UCSD-AML1 (cell line): Measurements from ENCODE around the gene SSR3.
"Not testable (repeated sequence)": the region's sequence is repeated elsewhere in the genome, so short reads cannot be mapped to it uniquely, and the experiment has no call there.

ENCODE experiments used
- DNase-seq: peaks from one replicate; lab custom pipeline; 2025; ENCODE audit not compliant: unreplicated experiment; lab: John Stamatoyannopoulos, UW

Gene SSR3

DNA sequence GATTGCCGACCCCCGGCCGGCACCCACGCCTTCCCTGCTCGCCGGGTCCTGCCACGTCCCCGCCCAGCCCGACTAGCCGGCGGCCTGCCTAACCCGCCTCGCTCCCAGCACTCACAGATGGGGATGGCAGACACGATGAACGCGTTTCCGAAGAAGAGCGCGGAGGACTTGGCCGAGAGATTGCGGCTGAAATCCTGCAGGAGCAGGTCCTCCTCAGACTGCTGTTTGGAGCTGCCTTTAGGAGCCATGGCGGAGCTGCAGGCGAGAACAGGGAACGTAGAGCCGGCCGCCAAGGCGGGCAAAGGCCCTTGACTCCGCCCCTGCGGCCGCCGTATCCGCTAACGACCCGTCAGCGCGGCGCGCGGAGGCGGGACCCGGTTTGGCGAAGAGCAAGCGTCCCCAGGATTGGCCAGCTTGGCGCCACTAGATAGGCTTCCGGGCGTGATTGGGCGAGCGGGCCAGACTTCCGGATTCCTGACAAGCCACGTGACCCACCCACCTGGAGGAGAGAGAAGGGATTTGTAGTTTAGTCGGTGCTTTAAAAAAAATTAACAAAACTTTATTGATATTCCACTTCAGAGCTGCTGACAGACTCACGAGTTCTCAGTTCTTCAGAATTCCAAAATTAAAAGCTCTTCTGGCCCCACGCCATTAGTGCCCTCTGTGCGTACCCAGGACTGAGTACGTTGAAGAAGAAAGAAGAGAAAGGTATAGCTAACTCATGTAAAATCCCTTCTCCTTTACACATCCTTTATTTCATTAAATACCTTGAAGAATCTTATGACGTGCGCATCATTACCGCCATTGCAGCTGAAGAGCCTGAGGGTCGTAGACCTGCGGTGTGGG lies at the start of gene SSR3:
Gene SSR3 (minus strand): TSS at position 276 of the 846 bp plus-strand sequence. CDS start 28 bp downstream, at position 248.
- peak; percentile 98 for DNase-seq

DNA sequence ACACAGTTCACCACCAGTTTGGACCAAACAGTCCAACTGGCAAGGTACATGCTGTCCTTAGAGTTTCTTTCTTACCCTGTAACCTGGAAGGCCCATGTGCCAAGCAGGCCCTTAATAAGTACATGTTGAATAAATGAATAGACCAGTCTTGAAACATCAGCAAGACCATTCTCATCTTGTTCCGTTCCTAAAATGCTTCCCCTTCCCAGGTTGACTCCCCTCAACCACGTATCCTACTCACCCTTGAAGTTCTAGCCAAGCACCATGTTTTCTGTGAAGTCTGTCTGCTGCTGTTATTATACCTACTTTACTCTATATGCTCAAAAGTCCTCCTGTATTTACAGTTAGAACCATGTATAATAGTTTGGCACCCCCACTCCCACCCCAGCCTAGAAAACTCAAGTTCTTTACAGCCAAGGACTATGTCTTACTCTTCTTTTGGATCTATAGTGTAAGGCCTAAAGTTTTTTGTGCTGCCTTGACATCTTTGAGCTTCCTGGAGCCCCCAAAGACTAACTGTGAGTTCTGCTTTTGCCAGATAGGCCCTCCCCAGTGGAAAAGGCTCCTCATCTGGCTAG lies 49.2 kb upstream of the SSR3 start:
- no peak for DNase-seq

DNA sequence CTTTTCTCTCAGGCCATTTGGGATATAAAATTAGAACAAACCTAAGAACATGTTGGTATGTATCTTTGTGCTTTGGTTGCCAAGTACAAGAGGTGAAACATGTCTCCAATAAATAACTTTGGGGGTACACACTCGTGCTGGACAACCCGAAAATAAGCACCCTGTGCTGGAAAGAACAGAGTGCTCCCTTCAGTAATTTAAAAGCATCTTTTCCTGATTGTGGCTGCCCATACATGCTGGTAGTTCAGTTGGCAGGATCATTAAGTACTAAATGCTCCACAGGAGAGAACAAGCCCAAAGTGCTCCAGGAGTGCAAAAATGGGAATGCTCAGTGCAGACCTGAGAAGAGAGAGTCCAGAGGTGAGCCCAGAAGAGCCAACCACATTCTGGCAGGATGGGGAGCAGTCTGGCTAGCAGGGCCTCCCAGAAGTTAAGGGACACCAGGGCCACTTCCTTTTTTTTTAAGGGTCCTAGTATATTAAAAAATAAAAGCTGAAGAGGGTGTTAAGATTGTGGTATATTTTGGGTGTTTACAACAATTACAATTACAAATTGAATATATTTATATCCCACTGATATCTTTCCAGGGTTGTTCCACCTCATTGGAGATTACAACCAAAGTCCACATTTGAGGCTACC lies 48.6 kb upstream of the SSR3 start:
- DNase-seq, result no peak

DNA sequence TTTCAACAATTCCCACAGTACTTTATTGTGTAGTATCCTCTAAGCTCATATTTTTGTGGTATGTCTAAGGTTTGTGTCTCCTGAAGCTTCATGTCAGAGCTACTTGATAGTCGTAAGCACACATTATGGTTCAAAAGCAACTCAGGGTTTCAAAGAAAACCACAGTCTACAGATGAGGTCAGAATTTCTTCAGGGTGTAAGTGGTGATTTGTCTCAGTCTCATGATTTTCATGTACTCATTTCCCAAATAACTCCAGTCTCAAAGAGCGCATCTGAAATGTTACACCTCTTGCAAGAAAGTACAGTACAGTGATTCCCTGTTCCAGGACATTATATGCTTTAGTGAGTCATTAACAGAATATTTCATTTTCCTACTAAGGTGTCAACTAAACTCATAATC lies 47.5 kb upstream of the SSR3 start:
- no peak for DNase-seq

DNA sequence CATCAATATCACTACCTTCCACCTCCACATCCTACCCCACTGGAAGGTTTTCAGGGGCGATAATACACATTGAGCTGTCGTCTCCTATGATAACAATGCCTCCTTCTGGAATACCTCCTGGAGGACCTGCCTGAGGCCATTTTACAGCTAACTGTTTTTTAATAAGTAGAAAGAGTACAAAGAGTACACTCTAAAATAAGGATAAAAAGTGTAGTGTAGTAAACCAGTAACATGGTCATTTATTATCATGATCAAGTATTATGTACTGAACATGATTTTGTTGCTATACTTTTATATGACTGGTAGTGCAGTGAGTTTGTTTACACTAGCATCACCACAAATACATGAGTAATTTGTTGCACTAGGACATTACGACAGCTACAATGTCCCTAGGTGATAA lies 46.6 kb upstream of the SSR3 start:
- no peak for DNase-seq

DNA sequence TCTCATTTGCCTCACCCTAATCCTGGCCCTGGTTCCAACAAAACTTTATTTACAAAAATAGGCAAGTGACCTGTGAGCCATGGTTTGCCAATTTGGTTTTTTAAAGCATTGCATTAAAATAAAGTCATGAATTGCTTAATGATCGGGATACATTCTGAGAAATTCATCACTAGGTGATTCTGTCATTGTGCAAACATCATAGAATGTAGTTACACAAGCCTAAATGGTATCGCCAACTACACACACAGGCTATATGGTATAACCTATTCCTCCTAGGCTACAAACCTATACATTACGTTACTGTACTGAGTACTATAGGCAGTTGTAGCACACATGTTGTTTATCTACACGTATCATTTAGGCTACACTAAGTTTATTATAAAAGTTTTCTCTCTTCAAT lies 45.9 kb upstream of the SSR3 start:
- no peak for DNase-seq

DNA sequence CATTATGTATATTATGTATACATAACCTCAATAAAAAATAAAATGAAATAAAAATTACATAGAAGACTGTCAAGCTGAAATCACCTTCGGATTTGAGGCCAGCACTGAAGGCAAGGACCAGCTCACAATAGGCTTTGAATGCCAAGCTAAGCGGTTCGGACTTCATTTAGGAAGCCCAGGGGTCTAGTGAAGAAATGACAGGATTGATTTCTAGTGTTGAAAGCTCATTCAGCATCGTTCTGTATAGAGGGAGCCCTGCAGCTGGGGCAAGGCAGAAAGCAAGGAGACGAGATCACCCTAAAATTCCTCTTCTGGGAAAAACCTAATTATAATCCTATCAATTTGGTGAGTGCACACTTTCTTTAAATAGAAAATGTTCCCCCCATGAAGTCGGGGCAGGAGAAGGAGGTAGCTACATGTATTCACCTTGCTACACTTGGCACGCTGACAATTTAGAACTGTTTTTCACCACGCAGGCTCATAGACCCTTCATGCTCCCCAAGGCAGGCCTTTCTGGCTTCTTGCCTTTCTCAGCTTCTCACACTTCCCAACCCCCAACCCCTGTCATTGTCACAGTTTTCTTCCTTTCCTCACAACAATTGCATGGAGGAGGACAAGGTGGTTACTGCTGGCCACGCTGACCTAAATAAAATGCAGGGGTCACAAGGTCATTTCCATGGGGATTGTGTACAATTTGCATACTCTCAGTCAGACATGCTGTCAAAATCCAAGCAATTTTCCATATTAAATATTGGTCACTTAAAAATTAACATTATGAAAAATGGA lies 44.4 kb upstream of the SSR3 start:
- DNase-seq, result no peak

DNA sequence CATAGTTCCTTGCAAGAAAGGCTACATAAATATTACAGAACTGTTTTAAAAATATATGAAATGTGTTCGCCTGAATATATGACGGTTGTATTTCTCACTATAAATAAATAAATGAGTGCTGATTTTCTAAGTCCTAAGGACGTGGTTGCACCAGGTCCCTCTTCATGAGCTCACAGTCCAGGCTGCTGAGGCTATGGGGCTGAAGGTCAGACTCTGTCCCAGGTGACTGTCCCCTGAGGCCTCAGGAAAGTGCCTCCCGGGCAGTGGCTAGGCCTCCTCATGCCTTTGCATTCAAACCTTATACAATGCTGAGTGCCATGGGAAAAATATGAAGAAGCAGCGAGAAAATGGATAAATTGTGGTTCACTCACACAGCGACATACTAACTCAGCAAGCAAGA lies 43.5 kb upstream of the SSR3 start:
- no peak for DNase-seq

DNA sequence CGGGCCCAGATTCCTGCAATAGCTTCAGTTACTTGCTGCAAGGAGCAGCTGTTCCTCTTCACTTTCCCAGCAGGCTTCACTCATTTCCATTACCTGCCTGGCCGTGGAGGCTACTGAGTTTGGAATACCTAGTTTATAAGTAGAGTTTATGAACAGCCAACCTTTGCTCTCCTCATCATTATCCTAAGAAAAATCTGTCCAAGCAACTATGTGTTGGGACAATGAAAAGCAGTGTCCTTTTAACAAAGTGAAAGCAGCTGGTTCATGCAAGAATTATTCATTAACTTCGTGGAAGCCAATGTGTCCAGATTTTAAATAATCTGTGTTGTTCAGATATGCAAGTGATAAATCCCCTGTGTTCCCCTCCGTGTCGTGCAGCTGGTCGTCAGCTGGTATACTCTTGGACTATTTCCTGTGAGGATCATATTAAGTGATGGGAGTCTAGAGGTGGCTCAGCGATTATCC lies 39.3 kb upstream of the SSR3 start:
- no peak for DNase-seq

DNA sequence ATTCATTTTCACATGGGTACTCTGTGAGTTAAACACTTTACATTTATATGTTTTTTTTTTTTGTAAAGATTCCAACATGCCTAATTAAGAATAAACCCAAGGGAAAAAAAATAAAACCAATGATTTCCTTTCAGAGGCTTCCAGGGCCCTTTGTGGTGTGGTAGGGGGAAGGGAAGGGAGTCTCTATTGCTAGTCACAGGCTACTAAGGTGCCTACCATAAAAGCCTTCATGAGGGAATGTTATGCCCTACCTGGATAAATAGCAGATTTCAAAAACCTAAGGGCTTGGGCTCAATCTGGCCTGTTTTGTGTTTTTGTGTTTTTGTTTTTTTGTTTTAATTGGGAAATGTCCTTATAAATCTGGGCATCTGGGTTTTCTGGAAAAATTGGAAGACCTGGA lies 38.9 kb upstream of the SSR3 start:
- no peak for DNase-seq

DNA sequence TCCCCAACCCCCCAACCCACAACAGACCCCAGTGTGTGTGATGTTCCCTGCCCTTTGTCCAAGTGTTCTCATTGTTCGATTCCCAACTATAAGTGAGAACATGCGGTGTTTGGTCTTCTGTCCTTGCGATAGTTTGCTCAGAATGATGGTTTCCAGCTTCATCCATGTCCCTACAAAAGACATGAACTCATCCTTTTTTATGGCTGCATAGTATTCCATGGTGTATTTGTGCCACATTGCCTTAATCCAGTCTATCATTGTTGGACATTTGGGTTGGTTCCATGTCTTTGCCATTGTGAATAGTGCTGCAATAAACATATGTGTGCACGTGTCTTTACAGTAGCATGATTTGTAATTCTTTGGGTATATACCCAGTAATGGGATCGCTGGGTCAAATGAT lies 34.9 kb upstream of the SSR3 start:
- not testable (repeated sequence) for DNase-seq

DNA sequence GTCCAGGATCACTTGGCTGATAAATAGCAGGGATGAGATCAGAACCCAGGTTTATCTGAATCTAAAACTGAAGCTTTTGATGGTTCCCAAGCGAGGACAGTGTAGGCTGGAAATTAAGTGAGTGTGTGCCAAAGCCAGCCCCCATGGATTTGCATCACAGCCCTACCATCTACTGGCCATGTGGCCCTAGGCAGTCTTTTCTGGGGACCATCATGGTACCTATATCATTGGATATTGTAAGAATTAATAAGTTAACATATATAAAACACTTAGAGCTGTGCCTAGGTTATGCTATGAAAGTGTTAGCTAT lies 32.8 kb upstream of the SSR3 start:
- DNase-seq, result no peak

DNA sequence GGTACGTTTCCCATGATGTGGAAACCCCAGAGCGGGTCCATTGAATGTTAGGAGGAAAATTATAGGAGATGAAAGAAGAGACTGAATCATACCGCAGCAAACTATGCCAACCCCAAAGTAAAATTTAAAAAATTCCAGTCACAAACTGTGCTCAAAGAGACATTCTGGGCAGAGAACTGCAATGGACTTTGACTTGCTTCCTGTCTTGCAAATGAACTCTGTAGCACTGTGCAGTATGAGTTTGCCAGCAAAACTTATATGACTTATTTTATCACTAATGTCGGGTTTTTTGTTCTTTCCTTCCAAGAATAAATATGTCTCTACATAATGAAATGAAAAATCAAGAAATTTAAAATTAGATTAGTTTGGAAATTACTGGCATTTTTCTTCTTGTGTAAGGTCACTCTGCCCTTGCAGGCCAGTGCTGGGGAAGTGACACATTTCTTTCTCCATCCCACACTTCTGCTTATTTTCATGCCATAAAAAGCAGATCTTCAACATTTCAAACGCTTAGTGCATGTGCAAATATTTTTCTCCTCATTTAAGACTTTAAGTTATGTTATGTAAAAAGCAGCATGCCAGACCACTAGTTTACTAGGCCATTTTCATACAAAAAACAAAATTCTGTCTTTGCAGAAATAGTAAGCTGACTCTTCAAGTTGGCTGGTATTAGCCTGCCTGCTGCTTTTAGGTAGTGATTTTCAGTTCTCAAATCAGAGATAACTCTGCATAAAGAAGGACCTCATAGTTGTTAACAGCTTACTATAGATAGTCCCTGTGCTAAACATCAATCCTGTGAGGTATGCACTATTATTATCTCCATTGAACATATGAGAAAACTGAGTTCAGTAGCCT lies 32.2 kb upstream of the SSR3 start:
- DNase-seq, result no peak

DNA sequence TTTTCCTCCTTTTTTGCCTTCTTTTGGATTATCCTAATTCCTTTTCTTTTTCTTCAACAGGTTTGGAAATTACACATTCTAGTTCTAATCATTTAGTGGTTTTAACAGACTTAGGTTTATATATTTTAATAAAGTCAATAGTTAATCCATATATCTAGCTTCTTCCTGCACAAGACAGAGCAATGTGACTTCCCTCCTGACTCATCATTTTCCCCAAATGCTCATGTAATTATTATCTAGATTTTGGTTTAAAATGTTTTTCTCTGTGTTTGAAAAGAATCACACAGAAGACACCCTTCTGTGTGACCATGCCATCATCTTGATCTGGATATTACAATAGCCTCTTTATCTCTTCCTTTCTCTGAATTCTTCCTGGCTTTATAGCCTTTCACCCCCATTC lies 28.6 kb upstream of the SSR3 start:
- DNase-seq, result no peak

DNA sequence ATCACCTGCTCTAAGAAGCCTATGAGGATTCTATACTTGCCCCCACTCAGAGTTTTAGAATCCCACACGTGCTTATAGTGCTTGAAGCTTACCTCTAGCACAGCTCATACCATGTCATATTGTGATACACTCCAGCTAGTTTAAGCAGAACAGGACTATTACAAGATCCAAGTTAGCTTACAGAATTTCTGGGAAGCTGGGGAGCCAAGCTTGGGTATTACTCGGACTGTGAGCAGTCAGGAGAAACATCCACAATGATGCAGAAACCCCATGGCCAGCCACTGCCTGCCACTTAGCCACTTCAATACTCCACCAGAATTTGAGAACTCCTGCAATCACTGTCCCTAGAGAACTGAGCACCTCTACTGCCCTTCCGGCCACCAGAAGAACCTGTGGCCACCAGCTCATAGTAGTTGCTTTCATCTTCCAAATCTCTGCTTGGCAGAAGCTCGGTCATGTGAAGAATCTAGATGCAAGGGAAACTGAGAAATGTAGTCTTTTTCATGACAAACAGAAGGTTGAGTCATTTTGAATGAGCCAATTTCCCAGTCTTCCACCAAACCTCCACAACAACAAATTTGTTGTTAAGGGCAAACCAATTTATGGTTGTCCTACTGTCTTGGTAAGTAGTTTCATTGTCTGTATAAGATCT lies 27.7 kb upstream of the SSR3 start:
- DNase-seq, result no peak

DNA sequence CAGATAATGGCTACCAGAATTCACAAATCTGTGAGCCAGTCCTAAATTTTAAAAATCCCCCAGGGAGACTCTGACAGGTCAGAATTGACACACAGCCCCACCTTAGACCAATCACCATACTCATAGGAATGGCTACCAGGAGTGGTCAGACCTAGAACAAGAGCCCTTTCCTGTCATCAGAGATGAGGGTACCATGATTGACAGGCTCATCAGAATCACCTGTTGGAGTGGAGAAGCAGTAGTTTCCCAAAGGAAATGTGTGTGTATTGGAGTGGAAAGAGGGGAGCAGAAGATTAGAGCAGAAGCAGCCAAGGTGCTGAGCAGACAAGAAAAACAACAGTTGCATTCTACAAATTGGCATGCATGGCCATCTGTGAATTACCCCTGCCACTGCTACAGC lies 27.0 kb upstream of the SSR3 start:
- no peak for DNase-seq

DNA sequence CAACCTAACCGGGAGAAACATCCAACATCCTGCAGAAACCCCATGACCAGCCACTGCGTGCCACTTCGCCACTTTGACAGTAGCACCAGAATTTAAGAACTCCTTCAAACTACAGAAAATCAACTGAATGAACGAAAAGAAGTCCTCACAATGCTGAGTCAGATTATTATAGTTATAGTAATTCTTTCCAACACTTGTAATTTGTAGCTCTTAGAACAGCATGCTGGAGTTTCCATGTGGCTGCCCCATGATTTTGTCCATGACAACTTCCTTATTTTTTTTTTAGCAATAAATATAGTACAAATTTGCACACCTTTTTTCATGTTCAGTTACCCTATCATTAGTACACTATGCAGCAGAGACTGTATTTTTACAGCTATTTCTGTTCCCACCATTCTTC lies 26.1 kb upstream of the SSR3 start:
- DNase-seq, result no peak

DNA sequence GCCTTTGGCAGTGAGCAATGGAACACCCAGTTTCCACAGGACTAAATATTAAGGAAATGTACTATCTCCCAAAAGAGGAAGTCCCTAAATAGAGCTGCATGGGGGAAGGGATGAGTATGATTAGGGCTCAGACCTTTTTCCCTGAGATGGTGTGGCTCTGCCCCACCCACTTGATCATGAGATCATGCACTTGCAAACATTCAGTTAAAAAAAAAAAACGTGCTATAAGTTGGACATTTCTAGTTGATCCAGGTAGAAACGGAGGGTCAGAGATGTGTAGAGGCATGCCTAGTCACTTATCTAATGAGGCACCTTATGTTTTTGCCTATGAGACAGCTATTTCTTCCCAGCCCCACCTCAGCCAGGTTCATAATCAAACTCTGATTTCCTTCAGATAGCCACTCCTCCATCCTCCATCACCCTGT lies 24.5 kb upstream of the SSR3 start:
- peak; percentile 37 for DNase-seq

DNA sequence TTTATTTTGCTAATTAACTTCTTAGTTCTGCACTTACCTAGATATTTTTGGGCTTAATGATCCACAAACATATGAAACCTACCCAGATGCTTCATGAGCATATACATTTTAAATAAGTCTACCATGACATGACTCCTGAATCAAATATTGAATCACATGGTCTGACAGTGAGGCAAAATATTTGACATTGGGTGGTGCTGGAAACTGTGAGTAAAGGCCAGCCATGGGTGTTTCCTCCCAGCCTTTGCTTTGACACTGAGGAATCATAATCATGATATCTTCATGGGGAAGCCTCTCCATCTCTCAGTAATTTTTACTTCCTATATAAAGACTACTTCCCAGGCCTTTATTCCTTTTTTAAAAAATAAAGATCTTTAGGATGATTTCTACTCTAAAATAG lies 22.8 kb upstream of the SSR3 start:
- DNase-seq, result no peak

DNA sequence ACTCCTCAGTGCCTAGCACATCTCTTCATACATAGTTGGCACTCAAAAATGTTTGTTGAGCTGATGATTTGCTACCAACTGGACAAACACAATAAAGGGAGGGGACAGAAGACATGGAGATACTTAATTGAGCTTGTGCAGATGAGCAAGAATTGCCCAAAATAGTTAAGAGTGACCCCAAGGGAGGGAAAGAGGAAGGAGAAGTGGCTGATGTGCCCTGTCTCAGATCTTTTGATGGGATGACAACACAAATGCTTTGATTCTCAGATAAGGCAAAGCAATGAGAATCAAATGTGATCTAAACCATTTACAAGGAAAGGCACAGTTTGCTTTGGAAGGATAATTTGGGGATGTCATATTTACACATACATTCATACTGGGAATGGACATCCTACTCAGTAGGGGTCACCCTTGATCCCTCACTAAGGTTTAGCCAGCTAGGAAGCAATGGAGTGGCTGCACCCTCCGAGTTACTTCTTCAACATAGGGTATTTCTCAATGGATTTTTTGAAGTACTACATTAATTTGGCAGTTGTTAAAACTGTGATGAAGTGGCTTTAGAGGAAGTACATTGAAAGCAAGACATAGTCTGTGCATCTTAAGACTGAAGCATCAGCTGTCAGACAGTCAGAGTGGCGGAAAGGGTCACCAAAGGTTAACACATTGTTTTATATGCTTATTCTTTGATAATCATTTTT lies 21.9 kb upstream of the SSR3 start:
- no peak for DNase-seq
